OCI-LY7 (cell line): Measurements from ENCODE around the gene KIF27. TPM values are rescaled to one million over a fixed set of nuclear protein-coding genes. Genes with fewer than 3 reads are reported as not detected.
"Not testable (repeated sequence)": the region's sequence is repeated elsewhere in the genome, so short reads cannot be mapped to it uniquely, and the experiment has no call there.

ENCODE experiments used
- BruUV-seq: library from RNA; stranded (reverse); fragments of 400-500 nt; replicated peaks from 2 replicates; lab custom pipeline; 2021; lab: Mats Ljungman, UMichigan
- CTCF ChIA-PET: fragments of 300-600 bp; sonication (Branson Sonifier 250); formaldehyde crosslinking; loops from one replicate; lab custom pipeline; 2022; ENCODE audit warnings: antibody characterized with exemption; ENCODE audit not compliant: unreplicated experiment; lab: Charles Lee
- POLR2A ChIA-PET: fragments of 300-600 bp; sonication (Branson Sonifier 250); formaldehyde crosslinking; loops from one replicate; lab custom pipeline; 2022; ENCODE audit warnings: antibody characterized with exemption; lab: Charles Lee
- DNase-seq: peaks from one replicate; pipeline ENCODE4 v3.0.0-alpha.2; 2015; ENCODE audit warnings: low spot score
- H2AFZ ChIP-seq: fragments of 200-600 bp; sonication (generic), shearing (Covaris generic); 2 replicates; pipeline ENCODE4 v1.6.1; 2014; ENCODE audit warnings: mild to moderate bottlenecking, antibody characterized with exemption, low read length, moderate library complexity
- H3K27ac ChIP-seq: fragments of 200-600 bp; sonication (generic); 2 replicates; pipeline ENCODE4 v1.5.1; 2014; ENCODE audit warnings: mixed run types, low read depth, mild to moderate bottlenecking, moderate library complexity, low read length, inconsistent platforms; ENCODE audit not compliant: poor library complexity, severe bottlenecking
- H3K36me3 ChIP-seq: fragments of 200-600 bp; sonication (generic); 2 replicates; pipeline ENCODE4 v1.6.1; 2014; ENCODE audit warnings: mild to moderate bottlenecking, antibody characterized with exemption, low read length, moderate library complexity, mixed read lengths; ENCODE audit not compliant: insufficient read depth
- H3K4me1 ChIP-seq: fragments of 200-600 bp; sonication (generic); 2 replicates; pipeline ENCODE4 v1.5.1; 2014; ENCODE audit warnings: mild to moderate bottlenecking, low read length; ENCODE audit not compliant: insufficient read depth, poor library complexity, severe bottlenecking
- H3K4me2 ChIP-seq: fragments of 200-600 bp; sonication (generic); 2 replicates; pipeline ENCODE4 v1.6.1; 2014; ENCODE audit warnings: mild to moderate bottlenecking, low read length
- H3K4me3 ChIP-seq: fragments of 200-600 bp; sonication (generic); 2 replicates; pipeline ENCODE4 v1.5.1; 2014; ENCODE audit warnings: mild to moderate bottlenecking, low read depth, low read length; ENCODE audit not compliant: poor library complexity, severe bottlenecking
- H3K79me2 ChIP-seq: fragments of 200-600 bp; sonication (generic); 2 replicates; pipeline ENCODE4 v1.6.1; 2016; ENCODE audit warnings: low read depth, mild to moderate bottlenecking, low read length, moderate library complexity, mixed read lengths; ENCODE audit not compliant: insufficient read depth
- H3K9me2 ChIP-seq: fragments of 200-600 bp; sonication (generic); 2 replicates; pipeline ENCODE4 v1.6.1; 2016; ENCODE audit warnings: mild to moderate bottlenecking, low read length, mixed read lengths; ENCODE audit not compliant: insufficient read depth
- H3K9me3 ChIP-seq: fragments of 200-600 bp; sonication (generic); 2 replicates; pipeline ENCODE4 v1.6.1; 2014; ENCODE audit warnings: mild to moderate bottlenecking, mixed run types, low read length, mixed read lengths
- H4K20me1 ChIP-seq: fragments of 200-600 bp; sonication (generic); 2 replicates; pipeline ENCODE4 v1.6.1; 2014; ENCODE audit warnings: mild to moderate bottlenecking, antibody characterized with exemption, low read length, moderate library complexity, mixed read lengths; ENCODE audit not compliant: insufficient read depth
- EZH2phosphoT487 ChIP-seq: fragments of 200-600 bp; sonication (generic); IDR thresholded peaks from 2 replicates; pipeline ENCODE4 v1.6.1; 2018; ENCODE audit warnings: low read depth, borderline replicate concordance, mild to moderate bottlenecking, mixed run types, antibody characterized with exemption, low read length, moderate library complexity, mixed read lengths
- intact Hi-C: fragments of 100-400 bp; cut with micrococcal nuclease; formaldehyde crosslinking; loops from one replicate; pipeline ENCODE4 v1.10.0; 2022; ENCODE audit not compliant: unreplicated experiment
- total RNA-seq, 2 experiments: library from RNA; depleted of rRNA in 1 of 2; stranded (reverse); fragments of >200 nt in 1 of 2; shearing (Covaris generic) in 1 of 2; gene quantifications; 2 replicates each; pipeline ENCODE4 v1.2.3, GENCODE V29; 2014 to 2022
- TF ChIP-seq, protein P1 (sequence below): fragments of 200-600 bp; sonication (generic); conservative IDR thresholded peaks from 2 replicates; pipeline ENCODE4 v1.5.1; 2014; ENCODE audit warnings: mild to moderate bottlenecking, antibody characterized with exemption, low read length, moderate library complexity, mixed read lengths

Gene KIF27
- total RNA-seq, 2 experiments from 2014 or later = 5.6 to 7.3 TPM

DNA sequence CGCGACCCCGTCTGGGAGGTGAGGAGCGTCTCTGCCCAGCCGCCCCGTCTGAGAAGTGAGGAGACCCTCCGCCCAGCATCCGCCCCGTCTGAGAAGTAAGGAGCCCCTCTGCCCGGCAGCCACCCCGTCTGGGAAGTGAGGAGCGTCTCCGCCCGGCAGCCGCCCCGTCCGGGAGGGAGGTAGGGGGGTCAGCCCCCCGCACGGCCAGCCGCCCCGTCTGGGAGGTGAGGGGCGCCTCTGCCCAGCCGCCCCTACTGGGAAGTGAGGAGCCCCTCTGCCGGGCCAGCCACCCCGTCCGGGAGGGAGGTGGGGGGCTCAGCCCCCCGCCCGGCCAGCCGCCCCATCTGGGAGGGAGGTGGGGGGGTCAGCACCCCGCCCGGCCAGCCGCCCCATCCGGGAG, 117.3 kb downstream of the KIF27 start:
- BruUV-seq, CTCF ChIA-PET: not testable (repeated sequence)

DNA sequence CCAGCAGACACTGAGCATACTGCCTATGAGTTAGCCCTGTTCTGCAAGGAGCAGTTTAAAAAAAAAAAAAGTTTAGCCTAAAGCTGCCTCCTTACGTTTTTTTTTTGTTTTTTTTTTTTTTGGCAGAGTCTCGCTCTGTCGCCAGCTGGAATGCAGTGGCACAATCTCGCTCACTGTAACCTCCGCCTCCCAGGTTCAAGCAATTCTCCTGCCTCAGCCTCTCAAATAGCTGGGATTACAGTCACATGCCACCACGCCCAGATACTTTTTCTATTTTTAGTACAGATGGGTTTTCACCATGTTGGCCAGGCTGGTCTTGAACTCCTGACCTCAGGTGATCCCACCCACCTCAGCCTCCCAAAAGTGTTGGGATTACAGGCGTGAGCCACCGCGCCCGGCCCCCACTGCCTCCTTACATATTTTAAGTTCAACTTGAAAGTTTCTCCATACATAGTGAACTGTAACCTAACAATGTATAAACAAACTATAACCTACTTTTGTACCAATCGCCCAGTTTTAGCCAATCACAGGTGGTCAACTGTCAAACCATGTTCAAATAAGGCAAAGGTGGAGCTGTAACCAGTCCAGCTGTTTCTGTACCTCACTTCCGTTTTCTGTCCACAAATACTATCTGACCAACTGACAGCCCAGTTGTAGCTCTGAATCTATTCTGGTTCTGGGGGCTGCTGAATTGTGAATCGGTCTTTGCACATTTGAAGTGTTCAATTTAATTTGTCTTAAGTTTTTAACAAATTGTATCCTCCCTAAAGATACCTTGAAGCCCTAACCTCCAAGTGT, 120.8 kb downstream of the KIF27 start:
- no TSS peak for BruUV-seq

More for the DNA sequence above, 117.3 kb downstream of the KIF27 start:
- DNase-seq, H3K4me1 ChIP-seq, H2AFZ ChIP-seq, POLR2A ChIA-PET, H3K4me3 ChIP-seq, H4K20me1 ChIP-seq, intact Hi-C loops, H3K79me2 ChIP-seq, H3K9me3 ChIP-seq, H3K27ac ChIP-seq, H3K9me2 ChIP-seq, H3K4me2 ChIP-seq, H3K36me3 ChIP-seq: not testable (repeated sequence)

DNA sequence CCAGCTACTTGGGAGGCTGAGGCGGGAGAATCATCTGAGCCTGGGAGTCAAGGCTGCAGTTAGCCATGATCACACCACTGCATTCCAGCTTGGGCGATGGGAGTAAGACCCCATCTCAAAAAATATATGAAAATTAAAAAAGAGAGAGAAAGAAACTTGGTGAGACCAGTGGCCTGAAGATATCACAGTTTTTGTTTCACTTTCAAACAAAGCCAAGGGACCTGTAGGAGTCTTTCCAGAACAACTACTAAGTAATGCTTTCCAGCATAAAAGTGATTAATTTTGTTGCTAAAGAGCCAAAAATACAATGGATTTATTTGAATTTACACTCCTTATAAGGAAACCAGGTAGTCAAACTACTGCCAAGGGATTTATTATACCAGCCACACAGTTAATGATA, 127.2 kb downstream of the KIF27 start:
- H3K9me3 ChIP-seq = no peaks in the 10 kb centered on the region
- H4K20me1 ChIP-seq = no peaks in the 10 kb centered on the region
- 0 out of 2 replicates have a peak, but pooled peaks cover 3% of the 10 kb centered on the region for H3K36me3 ChIP-seq
- H3K4me2 ChIP-seq = no peak overlapping the region
- ChIA-PET CTCF (no interaction called here), POLR2A (no interaction called here)
- H3K4me3 ChIP-seq = no peak overlapping the region
- BruUV-seq = no TSS peak
- no peaks in the 10 kb centered on the region for H3K79me2 ChIP-seq
- TF ChIP-seq, protein P1, sequence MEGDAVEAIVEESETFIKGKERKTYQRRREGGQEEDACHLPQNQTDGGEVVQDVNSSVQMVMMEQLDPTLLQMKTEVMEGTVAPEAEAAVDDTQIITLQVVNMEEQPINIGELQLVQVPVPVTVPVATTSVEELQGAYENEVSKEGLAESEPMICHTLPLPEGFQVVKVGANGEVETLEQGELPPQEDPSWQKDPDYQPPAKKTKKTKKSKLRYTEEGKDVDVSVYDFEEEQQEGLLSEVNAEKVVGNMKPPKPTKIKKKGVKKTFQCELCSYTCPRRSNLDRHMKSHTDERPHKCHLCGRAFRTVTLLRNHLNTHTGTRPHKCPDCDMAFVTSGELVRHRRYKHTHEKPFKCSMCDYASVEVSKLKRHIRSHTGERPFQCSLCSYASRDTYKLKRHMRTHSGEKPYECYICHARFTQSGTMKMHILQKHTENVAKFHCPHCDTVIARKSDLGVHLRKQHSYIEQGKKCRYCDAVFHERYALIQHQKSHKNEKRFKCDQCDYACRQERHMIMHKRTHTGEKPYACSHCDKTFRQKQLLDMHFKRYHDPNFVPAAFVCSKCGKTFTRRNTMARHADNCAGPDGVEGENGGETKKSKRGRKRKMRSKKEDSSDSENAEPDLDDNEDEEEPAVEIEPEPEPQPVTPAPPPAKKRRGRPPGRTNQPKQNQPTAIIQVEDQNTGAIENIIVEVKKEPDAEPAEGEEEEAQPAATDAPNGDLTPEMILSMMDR = no peak
- H2AFZ ChIP-seq = no peak overlapping the region
- H3K27ac ChIP-seq = no peak overlapping the region
- no peak for DNase-seq
- H3K9me2 ChIP-seq = no peaks in the 10 kb centered on the region
- no peaks in the 10 kb centered on the region for H3K4me1 ChIP-seq
- intact Hi-C loops = no loop called here

More for the DNA sequence above, 120.8 kb downstream of the KIF27 start:
- Histone ChIP-seq H3K9me2 (no peaks in the 10 kb centered on the region), H3K27ac (no peak overlapping the region), H3K36me3 (peaks cover 3% of the 10 kb centered on the region; the same call in 1 of the 2 replicates), H3K4me1 (peaks cover 9% of the 10 kb centered on the region), H3K9me3 (no peaks in the 10 kb centered on the region), H2AFZ (no peak overlapping the region), H3K79me2 (no peaks in the 10 kb centered on the region), H3K4me3 (no peak overlapping the region), H3K4me2 (no peak overlapping the region), H4K20me1 (no peaks in the 10 kb centered on the region)
- DNase-seq = peak; percentile 18
- ChIA-PET CTCF (no interaction called here), POLR2A (no interaction called here)
- intact Hi-C loops = no loop called here
- no peak for TF ChIP-seq EZH2phosphoT487
- TF ChIP-seq, protein P1 = no peak
